ENCODE results near the gene OR4C15.

The OR4C15 gene

GRCh38 chr11:55554169-55554568 lies at the start of gene OR4C15:
OR4C15 (plus strand) TSS chr11:55554469; CDS start chr11:55554469, 0 bp downstream.
- DNase-seq (ENCODE audit: insufficient read length, low spot score) = no peak
- TF ChIP-seq POLR2A (IDR thresholded peaks at IDR 0.05; ENCODE audit: low read depth, low read length) = no peak

GRCh38 chr11:55571828-55572227 lies 17.6 kb downstream of the OR4C15 start, which contains the start of gene OR4C16:
OR4C16 (plus strand) TSS chr11:55572128; CDS start chr11:55572128, 0 bp downstream.
- no peak for FAIRE-seq

More at GRCh38 chr11:55554169-55554568, at the start of gene OR4C15:
- no peak for FAIRE-seq

GRCh38 chr11:55572548-55572947 lies 18.3 kb downstream of the OR4C15 start:
- no peak for DNase-seq (ENCODE audit: insufficient read length, low spot score)
- TF ChIP-seq POLR2A (IDR thresholded peaks at IDR 0.05; ENCODE audit: low read depth, low read length) = no peak
- no peak for FAIRE-seq

More at GRCh38 chr11:55571828-55572227, 17.6 kb downstream of the OR4C15 start, which contains the start of gene OR4C16:
- no peak for TF ChIP-seq POLR2A (IDR thresholded peaks at IDR 0.05; ENCODE audit: low read depth, low read length)
- DNase-seq (ENCODE audit: insufficient read length, low spot score) = no peak

All from H54 (cell line).